Medulla oblongata (tissue), 1 donor: Measurements from ENCODE around the gene CHKB.
"Not testable (repeated sequence)": the region's sequence is repeated elsewhere in the genome, so short reads cannot be mapped to it uniquely, and the experiment has no call there.

ENCODE experiments used
- DNase-seq: peaks from one replicate; pipeline ENCODE4 v3.0.0-alpha.2; 2015; ENCODE audit errors: extremely low spot score

The CHKB gene

DNA sequence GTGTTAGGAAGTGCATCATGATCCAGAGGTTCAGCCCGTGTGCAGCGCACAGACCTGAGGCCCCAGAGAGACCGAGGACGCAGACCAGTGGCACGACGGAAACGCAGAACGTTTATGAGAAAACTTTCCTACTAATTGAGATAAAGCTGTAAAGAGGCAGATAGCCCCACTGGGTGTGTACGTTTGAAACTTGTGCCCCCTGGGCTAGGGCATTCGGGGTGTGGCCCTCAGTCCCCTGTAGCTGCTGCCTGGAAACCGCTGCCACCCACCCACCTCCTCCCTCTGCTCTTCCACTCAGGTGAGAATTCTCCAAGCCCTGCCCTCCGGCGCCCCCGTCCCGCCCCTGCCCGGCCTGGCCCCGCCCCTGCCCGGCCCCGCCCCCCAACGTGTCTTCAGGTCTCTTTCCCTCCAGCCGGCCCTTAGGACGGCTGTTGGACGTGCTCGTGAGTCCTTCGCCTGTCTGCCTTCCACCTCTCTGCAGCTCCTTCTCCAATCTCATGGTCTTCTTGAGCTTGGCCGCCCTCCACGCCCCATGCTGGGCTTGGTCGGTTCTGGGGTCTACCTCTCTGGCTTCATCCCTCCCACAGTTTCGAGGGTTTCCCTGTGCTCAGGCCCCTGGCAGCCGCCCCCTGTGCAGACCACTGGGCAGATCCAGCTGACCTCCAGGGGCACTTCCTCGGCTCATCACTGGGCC, 30.0 kb upstream of the CHKB start:
- DNase-seq, result no peak

DNA sequence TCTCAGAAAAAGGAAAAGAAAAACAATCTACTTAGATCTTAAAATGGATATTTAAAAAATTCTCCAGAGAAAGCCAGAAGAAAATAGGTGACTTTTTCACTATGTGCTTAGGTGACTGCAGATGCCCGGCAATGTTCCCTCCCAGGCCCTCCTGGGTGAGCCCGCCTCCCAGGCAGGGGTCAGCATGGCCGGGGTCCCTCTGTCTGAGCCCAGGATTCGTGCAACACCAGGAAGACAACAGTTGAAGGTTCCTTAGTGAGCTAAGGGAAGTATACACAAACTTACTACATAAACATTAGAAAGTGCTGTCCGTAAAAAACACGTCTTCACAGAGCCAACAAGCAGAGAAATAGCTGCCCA, 29.5 kb upstream of the CHKB start:
- no peak for DNase-seq

- no peak for DNase-seq
Measured at GRCh38 chr22:50611341-50612060, 28.9 kb upstream of the CHKB start.

DNA sequence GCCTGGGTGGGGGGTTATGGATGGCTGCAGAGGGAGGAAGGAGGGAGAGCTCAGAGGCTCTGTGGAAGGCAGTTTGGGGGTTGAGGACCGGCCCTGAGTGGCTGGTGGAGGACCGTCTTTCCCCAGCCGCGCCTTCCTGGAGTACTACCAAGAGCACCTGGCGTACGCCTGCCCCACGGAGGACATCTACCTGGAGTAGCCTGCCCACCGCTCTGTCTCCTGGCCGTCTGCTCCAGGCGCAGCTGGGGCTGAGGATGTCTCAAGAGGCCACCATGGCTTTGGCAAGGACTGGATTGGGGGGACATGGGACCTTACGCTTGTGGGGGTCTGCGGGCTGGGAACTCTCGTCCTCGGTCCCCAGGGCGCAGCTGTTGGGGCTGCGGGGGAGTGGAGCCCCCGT, 27.9 kb upstream of the CHKB start:
- no peak for DNase-seq

GRCh38 chr22:50610041-50610451, 27.4 kb upstream of the CHKB start:
- DNase-seq, result no peak

DNA sequence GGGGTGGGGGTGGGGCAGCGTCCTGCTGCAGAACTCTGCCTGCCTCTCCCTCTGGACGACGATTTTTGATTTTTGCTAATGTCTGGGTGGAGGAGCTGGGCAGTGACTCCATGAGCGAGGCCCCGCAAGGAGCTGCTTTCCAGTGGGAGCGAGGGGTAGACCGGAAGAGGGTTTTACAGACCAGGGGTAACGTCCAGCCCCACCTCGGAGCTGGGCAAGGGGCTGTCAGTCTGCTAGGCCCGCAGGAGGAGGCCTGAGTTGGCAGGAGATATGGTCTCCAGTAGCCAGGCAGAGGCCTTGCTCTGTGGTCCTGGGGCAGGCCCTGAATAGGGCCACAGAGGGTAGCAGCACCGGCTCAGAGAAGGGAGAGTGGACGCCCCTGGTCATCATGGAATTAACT, 26.9 kb upstream of the CHKB start:
- no peak for DNase-seq

- DNase-seq, result no peak
Measured at GRCh38 chr22:50608996-50609395, 26.3 kb upstream of the CHKB start.

- not testable (repeated sequence) for DNase-seq
Measured at GRCh38 chr22:50608058-50608840, 25.6 kb upstream of the CHKB start.

- DNase-seq, result no peak
Measured at GRCh38 chr22:50607659-50608020, 25.0 kb upstream of the CHKB start.

DNA sequence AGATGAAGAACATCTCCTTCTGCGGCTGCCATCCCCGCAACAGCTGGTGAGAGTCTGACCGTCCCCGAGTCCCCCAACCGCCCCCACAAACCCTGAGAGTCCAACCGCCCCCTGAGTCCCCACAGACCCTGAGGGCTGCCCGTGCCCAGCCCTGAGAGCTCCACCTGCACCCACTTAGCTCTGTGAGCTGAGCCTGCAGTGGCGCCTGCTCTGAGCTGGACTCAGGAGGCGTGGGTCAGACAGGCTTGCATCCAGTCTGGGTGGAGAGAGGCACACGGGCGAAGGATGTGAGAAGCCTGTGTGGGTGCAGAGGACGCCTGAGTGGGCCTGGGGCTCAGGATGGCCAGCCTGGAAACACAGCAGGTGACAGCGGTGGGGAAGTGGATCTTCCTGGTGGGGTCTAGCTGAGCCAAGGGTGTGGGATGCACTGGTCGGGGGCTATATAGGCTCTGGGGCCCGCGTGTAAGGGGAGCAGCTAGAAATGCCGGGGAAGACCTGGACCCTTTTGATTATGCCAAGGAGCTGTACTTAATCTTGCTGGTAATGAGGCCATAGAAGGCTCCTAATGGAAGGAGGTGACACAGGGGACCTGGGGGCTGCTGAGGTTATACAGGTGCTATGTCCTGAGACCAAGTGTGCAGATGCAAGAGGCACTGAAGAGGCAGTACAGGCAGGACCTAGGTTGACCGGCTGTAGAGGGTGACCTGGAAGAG, 24.5 kb upstream of the CHKB start:
- DNase-seq, result no peak

DNA sequence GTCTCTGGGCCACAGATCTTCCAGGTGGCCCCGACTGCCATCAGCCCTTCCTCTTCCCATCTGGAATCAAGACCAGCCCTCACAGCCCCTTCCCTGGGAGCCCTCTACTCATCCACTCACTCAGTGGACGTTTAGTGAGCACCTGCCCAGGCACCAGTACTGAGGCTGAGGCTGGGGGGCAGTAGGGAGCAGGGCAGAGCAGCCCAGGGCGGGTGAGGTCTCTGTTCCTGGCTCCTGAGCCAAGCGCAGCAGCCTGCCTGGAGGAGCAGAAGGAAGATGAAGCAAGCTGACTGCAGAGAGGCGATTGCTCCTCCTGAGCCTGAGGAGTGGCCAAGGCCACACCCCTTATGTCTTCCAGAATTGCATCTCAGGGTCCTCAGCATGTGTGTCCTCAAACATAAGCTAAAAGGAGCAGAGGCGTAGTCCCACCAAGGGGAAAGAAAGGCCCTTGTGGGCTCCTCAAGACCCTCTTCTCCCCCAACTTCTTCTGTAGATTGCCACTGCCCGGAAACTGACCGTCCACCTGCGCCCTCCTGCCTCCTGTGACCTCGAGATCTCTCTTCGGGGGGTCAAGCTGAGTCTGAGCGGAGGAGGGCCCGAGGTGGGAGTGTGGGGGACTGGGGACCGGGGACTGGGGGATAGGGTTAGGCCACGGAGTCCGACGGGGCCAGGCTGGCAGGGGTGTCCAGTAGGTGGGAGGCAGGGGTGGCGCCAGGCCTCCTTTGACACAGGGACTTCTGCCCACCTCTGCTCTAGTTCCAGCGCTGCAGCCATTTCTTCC, 23.7 kb upstream of the CHKB start:
- no peak for DNase-seq

DNA sequence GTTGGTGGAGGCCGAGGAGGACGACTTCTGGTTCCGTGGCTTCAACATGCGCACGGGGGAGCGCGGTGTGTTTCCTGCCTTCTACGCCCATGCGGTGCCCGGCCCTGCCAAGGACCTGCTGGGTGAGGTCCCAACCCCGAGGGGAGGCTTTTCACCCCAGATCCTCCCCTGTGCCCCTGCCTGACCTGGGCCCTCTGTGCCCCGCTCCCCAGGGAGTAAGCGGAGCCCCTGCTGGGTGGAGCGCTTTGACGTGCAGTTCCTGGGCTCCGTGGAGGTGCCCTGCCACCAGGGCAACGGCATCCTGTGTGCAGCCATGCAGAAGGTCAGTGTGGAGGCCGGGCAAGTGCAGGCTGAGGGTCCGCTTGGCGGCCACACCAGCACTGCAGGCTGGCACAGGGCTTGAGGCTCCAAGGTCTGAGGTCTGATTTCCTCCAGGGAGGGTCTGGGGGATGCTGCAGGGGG, 23.0 kb upstream of the CHKB start:
- DNase-seq, result no peak

DNA sequence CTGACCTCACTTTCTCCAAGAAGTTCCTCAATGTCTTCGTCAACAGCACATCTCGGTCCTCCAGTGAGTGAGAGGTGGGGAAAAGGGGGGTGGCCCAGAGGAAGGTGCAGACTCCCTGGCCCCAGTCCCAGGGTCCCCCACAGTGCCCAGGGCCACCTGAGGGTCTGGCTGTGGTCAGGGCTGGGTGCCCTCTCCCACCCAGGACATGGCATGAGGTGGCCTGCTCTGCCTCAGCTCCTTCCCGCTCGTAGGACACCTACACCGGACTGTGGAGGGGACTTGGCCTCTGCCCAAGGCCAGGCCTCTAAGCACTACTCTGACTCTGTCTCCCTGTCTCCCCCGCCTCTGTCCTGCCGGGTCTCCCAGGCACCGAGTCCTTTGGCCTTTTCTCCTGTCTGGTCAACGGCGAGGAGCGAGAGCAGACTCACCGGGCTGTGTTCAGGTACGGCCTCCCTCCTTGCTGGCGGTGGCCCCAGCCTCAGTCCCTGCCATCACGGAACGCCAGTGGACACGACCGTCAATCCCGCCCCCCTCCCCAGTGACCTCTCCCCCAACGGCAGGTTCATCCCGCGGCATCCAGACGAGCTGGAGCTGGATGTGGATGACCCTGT, 22.5 kb upstream of the CHKB start:
- DNase-seq, result no peak

- no peak for DNase-seq
Measured at GRCh38 chr22:50604256-50605001, 21.8 kb upstream of the CHKB start.

DNA sequence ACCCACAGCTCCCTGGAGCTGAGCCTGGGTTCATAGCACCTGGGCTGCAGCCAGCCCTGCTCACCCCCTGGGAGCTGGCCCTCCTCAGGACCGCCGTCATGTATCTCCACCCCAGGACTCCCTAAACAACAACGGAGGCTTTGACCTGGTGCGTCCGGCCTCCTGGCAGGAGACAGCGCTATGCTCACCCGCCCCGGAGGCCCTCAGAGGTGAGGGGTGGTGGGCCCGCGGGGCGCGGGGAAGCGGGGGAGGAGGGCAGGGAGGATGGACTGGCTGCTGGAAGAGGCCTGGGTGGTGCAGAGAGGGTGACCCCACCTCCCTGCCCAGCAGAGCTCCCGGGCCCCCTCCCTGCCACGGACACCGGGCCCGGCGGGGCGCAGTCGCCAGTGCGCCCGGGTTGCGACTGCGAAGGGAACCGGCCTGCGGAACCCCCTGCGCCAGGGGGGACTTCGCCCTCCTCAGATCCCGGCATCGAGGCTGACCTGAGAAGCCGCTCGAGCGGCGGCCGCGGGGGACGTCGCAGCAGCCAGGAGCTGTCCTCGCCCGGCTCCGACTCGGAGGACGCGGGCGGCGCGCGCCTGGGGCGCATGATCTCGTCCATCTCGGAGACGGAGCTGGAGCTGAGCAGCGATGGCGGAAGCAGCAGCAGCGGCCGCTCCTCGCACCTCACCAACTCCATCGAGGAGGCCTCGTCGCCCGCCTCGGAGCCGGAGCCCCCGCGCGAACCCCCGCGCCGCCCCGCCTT, 21.0 kb upstream of the CHKB start:
- no peak for DNase-seq

DNA sequence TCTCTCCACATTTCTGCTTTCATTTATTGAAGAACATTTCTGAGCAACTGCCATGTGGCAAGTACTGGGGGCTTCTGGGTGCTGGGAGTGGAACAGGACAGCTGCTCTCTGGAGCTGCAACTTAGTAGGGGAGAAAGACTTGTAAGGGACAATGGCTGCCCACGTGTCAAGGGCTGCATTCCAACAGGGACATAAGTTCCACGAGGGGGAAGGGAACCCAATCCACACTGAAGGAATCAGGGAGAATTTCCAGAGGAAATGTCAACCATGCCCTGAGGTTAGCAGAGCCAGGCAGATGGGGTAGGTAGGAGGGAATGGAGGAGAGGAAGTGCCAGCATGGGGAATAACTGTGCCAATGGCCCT, 19.7 kb upstream of the CHKB start:
- DNase-seq, result no peak

- DNase-seq, result no peak
Measured at GRCh38 chr22:50601669-50602337, 19.2 kb upstream of the CHKB start.

DNA sequence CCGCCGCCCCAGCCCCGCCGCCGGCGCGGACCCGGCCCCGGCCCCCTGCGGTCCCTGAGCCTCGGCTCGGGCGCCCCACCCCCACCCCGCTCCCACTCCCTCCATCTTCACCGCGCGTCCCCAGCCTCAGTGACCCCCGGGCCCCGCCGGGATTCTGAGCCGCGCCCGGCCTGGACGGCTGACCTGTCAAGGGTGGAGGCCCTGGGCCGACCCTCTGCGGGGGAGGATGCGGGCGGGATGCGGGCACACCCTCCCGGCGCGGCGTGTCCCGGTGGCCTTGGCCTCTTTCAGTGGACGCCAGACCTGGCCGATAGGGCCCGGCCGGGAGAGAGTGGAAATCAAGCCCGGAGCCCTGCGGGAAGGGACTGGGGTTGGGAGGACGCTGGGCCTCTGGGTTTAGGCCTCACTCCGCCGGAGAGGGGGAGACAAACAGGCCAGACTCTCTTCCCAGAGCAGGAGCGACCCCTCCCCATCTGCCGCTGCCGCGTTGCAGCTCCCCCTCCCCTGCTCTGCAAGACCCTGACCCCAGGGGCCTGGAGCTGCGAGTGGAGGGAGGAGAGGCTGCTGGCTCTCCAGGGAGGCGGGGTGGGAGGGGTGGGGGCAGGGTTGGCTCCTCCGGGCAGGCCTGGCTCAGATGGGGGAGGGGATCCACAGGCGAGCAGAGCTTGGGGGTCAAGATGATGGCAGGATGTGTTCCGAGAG, 18.5 kb upstream of the CHKB start:
- no peak for DNase-seq
